Spleen (tissue), 11 donors: Measurements from ENCODE around the gene EFCAB9. TPM values are rescaled to one million over a fixed set of nuclear protein-coding genes. Genes with fewer than 3 reads are reported as not detected.

Experiments
- DNase-seq: peaks from one replicate; pipeline ENCODE4 v3.0.0-alpha.2; 2020
- H3K27ac ChIP-seq, 8 donors: fragments of 200-600 bp; sonication (generic) in 7 of 8; 1 replicate in 4 of 8; 2 replicates in 4 of 8; pipeline versions ENCODE4 v1.5.0 to v1.8.0; 2016 to 2021; ENCODE audit warnings: inconsistent platforms in 4 of 8, mild to moderate bottlenecking in 4 of 8, moderate library complexity in 1 of 8
- H3K27me3 ChIP-seq, 7 donors: fragments of 200-600 bp; sonication (generic) in 6 of 7; replicated peaks in 1 of 7; 1 replicate in 4 of 7; 2 replicates in 3 of 7; pipeline versions ENCODE4 v1.5.0 to v1.8.0; 2016 to 2021; ENCODE audit warnings: inconsistent platforms in 3 of 7, mild to moderate bottlenecking in 1 of 7
- H3K36me3 ChIP-seq, 6 donors: fragments of 200-600 bp; sonication (generic) in 5 of 6; 1 replicate in 4 of 6; 2 replicates in 2 of 6; pipeline versions ENCODE4 v1.5.0 to v1.8.0; 2016 to 2021; ENCODE audit warnings: inconsistent platforms in 2 of 6
- H3K4me1 ChIP-seq, 6 donors: fragments of 200-600 bp; sonication (generic) in 5 of 6; 1 replicate in 3 of 6; 2 replicates in 3 of 6; pipeline versions ENCODE4 v1.5.0 to v1.8.0; 2016 to 2021; ENCODE audit warnings: inconsistent platforms in 3 of 6
- H3K4me3 ChIP-seq, 8 donors: fragments of 200-600 bp; sonication (generic) in 7 of 8; 1 replicate in 4 of 8; 2 replicates in 4 of 8; pipeline versions ENCODE4 v1.5.0 to v1.8.0; 2016 to 2021; ENCODE audit warnings: inconsistent platforms in 4 of 8, mild to moderate bottlenecking in 4 of 8, moderate library complexity in 2 of 8
- H3K9me3 ChIP-seq, 8 donors: fragments of 200-600 bp; sonication (generic) in 7 of 8; 1 replicate in 4 of 8; 2 replicates in 4 of 8; pipeline versions ENCODE4 v1.5.0 to v1.8.0; 2016 to 2021; ENCODE audit warnings: inconsistent platforms in 4 of 8
- POLR2A ChIP-seq, 3 donors: fragments of 450-650 bp; IDR thresholded peaks; one replicate each; pipeline ENCODE4 v1.5.1; 2017; ENCODE audit warnings: antibody characterized with exemption in 3 of 3, mild to moderate bottlenecking in 1 of 3
- POLR2AphosphoS5 ChIP-seq, 3 donors: sonication (generic); formaldehyde crosslinking; IDR thresholded peaks; one replicate each; pipeline ENCODE4 v1.5.1; 2017; ENCODE audit warnings: antibody characterized with exemption in 3 of 3
- WGBS, 5 donors: extraction: QIAGEN DNeasy Blood & Tissue Kit in 3 of 5; methylation state at CpG; one replicate each; pipeline versions ENCODE4 v1.1.5 to v1.1.7; 2013 to 2018; 5-methylcytosine and 5-hydroxymethylcytosine counted together
- intact Hi-C: fragments of 100-400 bp; cut with DNase I; formaldehyde crosslinking; loops from one replicate; pipeline ENCODE4 v1.15.0; 2023; ENCODE audit warnings: low total_unique reads
- polyA plus RNA-seq, 3 donors: library from polyadenylated mRNA; stranded (reverse); fragments of 200-250 nt; gene quantifications; one replicate each; pipeline ENCODE4 v1.2.1, GENCODE V29; 2013
- total RNA-seq, 7 donors: library from RNA; depleted of rRNA in 3 of 7; stranded (reverse); fragments of >200 nt in 3 of 7; fragmentation: NEBNext Ultra II Directional in 4 of 7; extraction: Animal tissue kit (Norgen Biotek cat#: 25700) in 4 of 7; gene quantifications; one replicate each; pipeline versions ENCODE4 v1.1.0 to v1.2.1, GENCODE V29; 2016 to 2021
- TF ChIP-seq, protein P1 (sequence below), 11 experiments: fragments of 200-600 bp in 7 of 11; fragments of 450-650 bp in 4 of 11; sonication (generic) in 4 of 11; IDR thresholded peaks in 8 of 11; conservative IDR thresholded peaks in 3 of 11; 1 replicate in 7 of 11; 2 replicates in 4 of 11; pipeline versions ENCODE4 v1.4.0 to v1.8.0; 2016 to 2021; ENCODE audit warnings: antibody characterized with exemption in 11 of 11, inconsistent platforms in 4 of 11, mild to moderate bottlenecking in 1 of 11
- donor health status: healthy with polysubstance abuse.
- donor health status: DM: no; HTN: no; CAD: no; lungs with moderate emphysema.
- donor health status: DM: no; HTN: no; CAD: no.
- donor health status: Bipolar disorder and iron deficiency.
- donor health status: healthy.
- donor health status: DM: no; HTN: no; CAD: no.
- donor health status: DM: yes; HTN: yes; CAD: no.

Gene EFCAB9
- total and polyA plus RNA-seq, 10 donors, result not detected

DNA sequence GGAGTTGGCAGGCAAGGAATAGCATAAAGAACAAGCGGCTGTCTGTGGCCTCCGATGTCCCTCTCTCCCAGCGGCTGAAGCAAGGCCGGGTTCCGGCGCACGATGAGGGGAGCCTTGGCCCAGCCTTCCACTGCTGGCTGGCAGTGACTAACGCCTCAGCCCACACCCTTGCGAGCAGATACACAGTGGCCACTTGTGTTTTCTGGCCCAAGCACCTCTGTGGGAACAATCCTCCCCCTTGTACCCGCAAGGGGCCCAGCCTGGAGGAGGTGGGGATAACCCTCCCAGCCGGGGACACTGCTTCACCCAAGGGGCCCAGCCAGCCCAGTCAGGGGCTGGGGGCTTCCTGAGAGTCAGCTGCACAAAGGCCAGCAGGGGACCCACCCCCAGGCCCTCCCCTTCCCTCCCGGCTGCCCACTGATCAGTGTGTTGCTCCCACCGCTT, 29.2 kb upstream of the EFCAB9 start:
- Histone ChIP-seq H3K4me3 (no peak overlapping the region), H3K9me3 (no peaks in the 10 kb centered on the region), H3K27ac (peak overlapping the region in 3 of 8 donors; percentile 15 to 56 (median 50)), H3K4me1 (peaks cover 23 to 100% (median 89%) of the 10 kb centered on the region in 6 donors), H3K27me3 (peaks cover 0 to 21% (median 0%) of the 10 kb centered on the region in 7 donors), H3K36me3 (peaks cover 0 to 63% (median 6%) of the 10 kb centered on the region in 6 donors)
- peak in 1 of 3 donors; percentile 36 for TF ChIP-seq POLR2AphosphoS5 (IDR thresholded peaks at IDR 0.05)
- TF ChIP-seq, protein P1, sequence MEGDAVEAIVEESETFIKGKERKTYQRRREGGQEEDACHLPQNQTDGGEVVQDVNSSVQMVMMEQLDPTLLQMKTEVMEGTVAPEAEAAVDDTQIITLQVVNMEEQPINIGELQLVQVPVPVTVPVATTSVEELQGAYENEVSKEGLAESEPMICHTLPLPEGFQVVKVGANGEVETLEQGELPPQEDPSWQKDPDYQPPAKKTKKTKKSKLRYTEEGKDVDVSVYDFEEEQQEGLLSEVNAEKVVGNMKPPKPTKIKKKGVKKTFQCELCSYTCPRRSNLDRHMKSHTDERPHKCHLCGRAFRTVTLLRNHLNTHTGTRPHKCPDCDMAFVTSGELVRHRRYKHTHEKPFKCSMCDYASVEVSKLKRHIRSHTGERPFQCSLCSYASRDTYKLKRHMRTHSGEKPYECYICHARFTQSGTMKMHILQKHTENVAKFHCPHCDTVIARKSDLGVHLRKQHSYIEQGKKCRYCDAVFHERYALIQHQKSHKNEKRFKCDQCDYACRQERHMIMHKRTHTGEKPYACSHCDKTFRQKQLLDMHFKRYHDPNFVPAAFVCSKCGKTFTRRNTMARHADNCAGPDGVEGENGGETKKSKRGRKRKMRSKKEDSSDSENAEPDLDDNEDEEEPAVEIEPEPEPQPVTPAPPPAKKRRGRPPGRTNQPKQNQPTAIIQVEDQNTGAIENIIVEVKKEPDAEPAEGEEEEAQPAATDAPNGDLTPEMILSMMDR (IDR thresholded peaks at IDR 0.05 in 8 of 11, conservative IDR thresholded peaks at IDR 0.05 in 3 of 11), result no peak
- 85 to 90% (median 88%) methylated on average over 9 to 13 of the region's 13 CpGs for WGBS, 5 donors
- intact Hi-C loops, result no loop called here
- no peak for DNase-seq

DNA sequence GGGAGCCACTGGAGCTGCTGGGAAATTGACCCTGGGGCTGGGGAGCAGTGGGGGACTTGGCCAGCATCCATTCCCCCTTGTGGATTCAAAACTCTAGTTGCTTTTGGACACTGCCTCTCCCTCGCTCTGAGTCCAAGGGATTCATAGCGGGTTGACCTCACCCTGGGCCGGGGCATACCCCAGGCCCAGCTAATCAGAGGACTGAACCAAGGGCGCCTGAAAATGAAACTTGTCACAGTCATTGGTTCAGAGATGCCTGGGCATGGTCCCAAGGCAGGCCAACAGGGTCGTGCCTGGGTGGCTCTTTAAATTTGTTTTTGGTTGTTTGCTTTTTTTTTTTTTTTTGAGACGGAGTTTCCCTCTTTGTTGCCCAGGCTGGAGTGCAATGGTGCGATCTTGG, 28.5 kb upstream of the EFCAB9 start:
- Histone ChIP-seq H3K4me1 (peaks cover 19 to 100% (median 88%) of the 10 kb centered on the region in 6 donors), H3K9me3 (no peaks in the 10 kb centered on the region), H3K27ac (peak overlapping the region in 4 of 8 donors; percentile 14 to 56 (median 32)), H3K36me3 (peaks cover 0 to 69% (median 7%) of the 10 kb centered on the region in 6 donors), H3K27me3 (peaks cover 0 to 17% (median 0%) of the 10 kb centered on the region in 7 donors), H3K4me3 (no peak overlapping the region)
- TF ChIP-seq, protein P1 (IDR thresholded peaks at IDR 0.05 in 8 of 11, conservative IDR thresholded peaks at IDR 0.05 in 3 of 11), result no peak
- TF ChIP-seq POLR2AphosphoS5 (IDR thresholded peaks at IDR 0.05), result no peak
- no peak for TF ChIP-seq POLR2A (IDR thresholded peaks at IDR 0.05)
- WGBS, 5 donors, result 62 to 79% (median 75%) methylated on average over 5 to 7 of the region's 7 CpGs
- intact Hi-C loops, result no loop called here
- no peak for DNase-seq

DNA sequence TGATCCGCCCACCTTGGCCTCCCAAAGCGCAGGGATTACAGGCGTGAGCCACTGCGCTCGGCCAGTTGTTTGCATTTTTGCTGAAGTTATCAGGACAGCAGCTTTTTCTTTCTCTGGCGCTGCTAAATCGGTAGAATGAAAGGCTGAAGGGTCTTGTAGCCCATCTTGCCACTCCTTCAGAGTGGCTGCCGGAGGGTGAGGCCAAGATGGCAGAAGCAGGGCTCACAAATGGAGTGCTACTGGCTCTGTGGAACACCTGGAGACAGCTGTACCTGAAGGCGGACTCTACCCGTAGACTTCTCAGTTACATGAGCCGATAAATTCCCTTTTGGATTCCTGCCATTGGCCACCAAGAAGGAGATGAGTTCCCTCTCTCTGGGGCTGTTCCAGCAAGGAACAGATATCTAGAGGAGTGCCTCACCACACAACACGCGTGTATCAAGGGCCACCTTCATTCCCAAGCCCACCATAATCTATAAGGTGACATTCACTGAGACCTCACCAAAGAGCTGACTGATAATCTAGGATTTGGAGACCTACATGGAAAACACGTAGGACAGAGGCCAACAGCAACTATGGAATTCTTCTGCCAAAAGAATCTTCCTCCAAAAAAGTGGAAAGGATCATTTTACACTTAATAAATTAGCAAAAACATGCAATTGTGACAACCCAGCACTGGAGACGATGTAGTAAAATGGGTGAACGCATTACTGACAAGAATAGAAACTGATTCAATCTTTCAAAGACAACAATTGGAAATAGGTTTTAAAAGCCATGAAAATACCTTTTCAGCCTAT, 27.7 kb upstream of the EFCAB9 start:
- H3K27ac ChIP-seq, result peak overlapping the region in 1 of 8 donors; percentile 2
- no peak for DNase-seq
- TF ChIP-seq POLR2A (IDR thresholded peaks at IDR 0.05), result no peak
- TF ChIP-seq, protein P1 (IDR thresholded peaks at IDR 0.05 in 8 of 11, conservative IDR thresholded peaks at IDR 0.05 in 3 of 11), result no peak
- no peak for TF ChIP-seq POLR2AphosphoS5 (IDR thresholded peaks at IDR 0.05)
- 88 to 96% (median 91%) methylated on average over 14 to 16 of the region's 16 CpGs for WGBS, 5 donors
- H3K9me3 ChIP-seq, result no peaks in the 10 kb centered on the region
- intact Hi-C loops, result no loop called here
- peaks cover 0 to 9% (median 0%) of the 10 kb centered on the region in 7 donors for H3K27me3 ChIP-seq
- peaks cover 0 to 77% (median 7%) of the 10 kb centered on the region in 6 donors for H3K36me3 ChIP-seq
- no peak overlapping the region for H3K4me3 ChIP-seq
- H3K4me1 ChIP-seq, result peaks cover 18 to 100% (median 89%) of the 10 kb centered on the region in 6 donors

DNA sequence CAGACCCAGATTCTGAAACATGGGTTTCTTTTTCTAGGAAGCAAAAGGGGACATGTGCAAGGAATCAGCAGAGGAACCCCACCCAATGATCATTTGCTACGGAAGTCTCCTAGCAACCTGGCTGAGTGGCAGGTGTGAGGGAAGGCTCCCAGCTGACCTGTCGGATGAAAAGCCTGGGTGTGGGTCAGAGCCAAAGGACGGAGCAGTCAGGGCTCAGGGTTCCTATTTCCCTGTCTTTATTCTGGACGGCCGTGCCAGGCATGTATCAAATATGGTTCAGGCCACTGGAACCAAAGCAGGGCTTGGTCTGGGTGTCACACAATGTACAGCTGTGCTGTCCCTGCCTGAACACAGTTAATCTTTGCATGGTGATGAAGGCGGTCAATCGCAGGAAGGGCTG, 26.1 kb upstream of the EFCAB9 start:
- peak overlapping the region in 3 of 8 donors; percentile 0 to 60 (median 43) for H3K27ac ChIP-seq
- no peaks in the 10 kb centered on the region for H3K9me3 ChIP-seq
- H3K36me3 ChIP-seq, result peaks cover 0 to 75% (median 5%) of the 10 kb centered on the region in 6 donors
- intact Hi-C loops, result no loop called here
- TF ChIP-seq, protein P1 (IDR thresholded peaks at IDR 0.05 in 8 of 11, conservative IDR thresholded peaks at IDR 0.05 in 3 of 11), result no peak
- TF ChIP-seq POLR2AphosphoS5 (IDR thresholded peaks at IDR 0.05) (no peak), POLR2A (IDR thresholded peaks at IDR 0.05) (no peak)
- peaks cover 18 to 100% (median 86%) of the 10 kb centered on the region in 6 donors for H3K4me1 ChIP-seq
- whole genome bisulfite sequencing, 5 donors, result 90 to 96% (median 93%) methylated on average over 7 of the region's 7 CpGs
- H3K27me3 ChIP-seq, result no peaks in the 10 kb centered on the region
- no peak overlapping the region for H3K4me3 ChIP-seq
- no peak for DNase-seq
